ENCODE data around the gene UBASH3A.

Gene UBASH3A

GRCh38 chr21:42413093-42413492 is 9.4 kb downstream of the UBASH3A start:
- FAIRE-seq: no peak

GRCh38 chr21:42413500-42413899 is 9.8 kb downstream of the UBASH3A start:
- FAIRE-seq: no peak

GRCh38 chr21:42414066-42414465 is 10.4 kb downstream of the UBASH3A start:
- FAIRE-seq: no peak

- no peak for FAIRE-seq
These were observed 10.8 kb downstream of the UBASH3A start for GRCh38 chr21:42414553-42414927.

- no peak for FAIRE-seq
These were observed 11.4 kb downstream of the UBASH3A start for GRCh38 chr21:42414928-42415769.

GRCh38 chr21:42417533-42417932 is 13.8 kb downstream of the UBASH3A start:
- FAIRE-seq: no peak

- FAIRE-seq: no peak
These were observed 15.2 kb downstream of the UBASH3A start for GRCh38 chr21:42418886-42419285.

GRCh38 chr21:42419845-42420244 is 16.1 kb downstream of the UBASH3A start:
- FAIRE-seq: no peak

GRCh38 chr21:42421018-42421793 is 17.5 kb downstream of the UBASH3A start:
- FAIRE-seq: no peak

- FAIRE-seq: no peak
These were observed 19.5 kb downstream of the UBASH3A start for GRCh38 chr21:42423197-42423675.

- no peak for FAIRE-seq
These were observed 20.0 kb downstream of the UBASH3A start for GRCh38 chr21:42423685-42424084.

GRCh38 chr21:42424914-42425541 is 21.3 kb downstream of the UBASH3A start:
- FAIRE-seq: no peak

- FAIRE-seq: no peak
These were observed 21.9 kb downstream of the UBASH3A start for GRCh38 chr21:42425591-42425990.

- FAIRE-seq: no peak
These were observed 22.7 kb downstream of the UBASH3A start for GRCh38 chr21:42426424-42426823.

- no peak for FAIRE-seq
These were observed 23.3 kb downstream of the UBASH3A start for GRCh38 chr21:42426876-42427480.

GRCh38 chr21:42427809-42428419 is 24.2 kb downstream of the UBASH3A start:
- no peak for FAIRE-seq

GRCh38 chr21:42429021-42429420 is 25.3 kb downstream of the UBASH3A start:
- no peak for FAIRE-seq

- FAIRE-seq: no peak
These were observed 26.2 kb downstream of the UBASH3A start for GRCh38 chr21:42429856-42430255.

GRCh38 chr21:42430521-42430920 is 26.8 kb downstream of the UBASH3A start:
- no peak for FAIRE-seq

GRCh38 chr21:42431196-42431595 is 27.5 kb downstream of the UBASH3A start:
- no peak for FAIRE-seq

GRCh38 chr21:42432695-42433094 is 29.0 kb downstream of the UBASH3A start:
- FAIRE-seq: no peak

- no peak for FAIRE-seq
These were observed 30.3 kb downstream of the UBASH3A start for GRCh38 chr21:42433946-42434551.

Measured in A204.1 (cell line).